SK-N-SH (cell line): ENCODE results near the gene ANKS6. TPM values are rescaled to one million over a fixed set of nuclear protein-coding genes. Genes with fewer than 3 reads are reported as not detected.

Source experiments
- CTCF ChIA-PET: fragments of 300-600, 350-600 bp; formaldehyde crosslinking; extraction: SDS; loops from one replicate; lab custom pipeline; 2021; lab: Yijun Ruan, JAX
- POLR2A ChIA-PET: fragments of 350-600 bp; sonication (Branson Sonifier 250); formaldehyde crosslinking; extraction: SDS; loops from one replicate; lab custom pipeline; 2020; ENCODE audit warnings: antibody characterized with exemption, inconsistent platforms; lab: Yijun Ruan, JAX
- DNase-seq: peaks from one replicate; pipeline ENCODE4 v3.0.0; 2012
- H2AFZ ChIP-seq: fragments of 200-600 bp; sonication (generic); 2 replicates; pipeline ENCODE4 v1.8.1; 2016; ENCODE audit warnings: antibody characterized with exemption, mild to moderate bottlenecking, low read depth
- H3F3A ChIP-seq: fragments of 200-600 bp; sonication (generic); replicated peaks from 2 replicates; pipeline ENCODE3; 2016; ENCODE audit warnings: antibody characterized with exemption, mild to moderate bottlenecking; ENCODE audit not compliant: insufficient read depth
- H3K27ac ChIP-seq, 2 experiments: fragments of 200-500 bp in 1 of 2; fragments of 200-600 bp in 1 of 2; sonication (Bioruptor generic) in 1 of 2; sonication (generic), shearing (Covaris generic) in 1 of 2; 2 replicates each; pipeline versions ENCODE4 v1.5.1 to v1.6.1; 2014 to 2016; ENCODE audit warnings: low read depth in 2 of 2, inconsistent platforms in 1 of 2, low read length in 1 of 2, mild to moderate bottlenecking in 1 of 2, mixed read lengths in 1 of 2
- H3K27me3 ChIP-seq: fragments of 200-600 bp; sonication (generic), shearing (Covaris generic); 2 replicates; pipeline ENCODE4 v1.6.1; 2016; ENCODE audit warnings: mixed run types; ENCODE audit not compliant: insufficient read depth
- H3K36me3 ChIP-seq, 2 experiments: fragments of 200-500 bp in 1 of 2; fragments of 200-600 bp in 1 of 2; sonication (Bioruptor generic) in 1 of 2; sonication (generic) in 1 of 2; replicated peaks in 1 of 2; 2 replicates each; pipeline versions ENCODE3 to v1.5.1; 2014 to 2016; ENCODE audit warnings: low read length in 1 of 2, mild to moderate bottlenecking in 1 of 2; ENCODE audit not compliant: insufficient read depth in 2 of 2, control insufficient read depth in 1 of 2
- H3K4me1 ChIP-seq, 2 experiments: fragments of 200-500 bp in 1 of 2; fragments of 200-600 bp in 1 of 2; sonication (Bioruptor generic) in 1 of 2; sonication (generic), shearing (Covaris generic) in 1 of 2; 2 replicates each; pipeline versions ENCODE4 v1.5.1 to v1.6.1; 2014 to 2016; ENCODE audit warnings: low read depth in 1 of 2, low read length in 1 of 2, mixed run types in 1 of 2; ENCODE audit not compliant: insufficient read depth in 2 of 2, control insufficient read depth in 1 of 2
- H3K4me2 ChIP-seq: fragments of 200-600 bp; sonication (generic), shearing (Covaris generic); 2 replicates; pipeline ENCODE4 v1.6.1; 2017; ENCODE audit warnings: mixed run types
- H3K4me3 ChIP-seq, 2 experiments: fragments of 200-500 bp in 1 of 2; fragments of 200-600 bp in 1 of 2; sonication (Bioruptor generic) in 1 of 2; sonication (generic), shearing (Covaris generic) in 1 of 2; 2 replicates each; pipeline versions ENCODE4 v1.5.1 to v1.8.1; 2014 to 2016; ENCODE audit warnings: low read depth in 2 of 2, inconsistent platforms in 1 of 2, low read length in 1 of 2, mild to moderate bottlenecking in 1 of 2, mixed read lengths in 1 of 2, moderate library complexity in 1 of 2
- H3K79me2 ChIP-seq: fragments of 200-600 bp; sonication (generic); 2 replicates; pipeline ENCODE4 v1.8.1; 2017; ENCODE audit warnings: mild to moderate bottlenecking; ENCODE audit not compliant: insufficient read depth
- H3K9ac ChIP-seq: fragments of 200-600 bp; sonication (generic); 2 replicates; pipeline ENCODE4 v1.6.1; 2017; ENCODE audit warnings: mixed run types
- H3K9me2 ChIP-seq: fragments of 200-600 bp; sonication (generic); 2 replicates; pipeline ENCODE4 v1.6.1; 2017; ENCODE audit warnings: mixed run types
- H3K9me3 ChIP-seq: fragments of 200-600 bp; sonication (generic); 2 replicates; pipeline ENCODE4 v1.6.1; 2017; ENCODE audit warnings: mixed run types, mild to moderate bottlenecking, moderate library complexity
- H4K20me1 ChIP-seq: fragments of 200-600 bp; sonication (generic); 2 replicates; pipeline ENCODE4 v1.6.1; 2017; ENCODE audit warnings: mild to moderate bottlenecking, mixed run types; ENCODE audit not compliant: insufficient read depth
- CHD2 ChIP-seq: fragments of 150-350 bp; IDR thresholded peaks from 2 replicates; pipeline ENCODE4 v1.6.1; 2018; ENCODE audit warnings: low read length; ENCODE audit not compliant: partially characterized antibody
- ELF1 ChIP-seq: IDR thresholded peaks from 2 replicates; pipeline ENCODE4 v1.4.0; 2012
- EZH2phosphoT487 ChIP-seq: fragments of 200-600 bp; sonication (generic); IDR thresholded peaks from 2 replicates; pipeline ENCODE4 v1.6.1; 2017; ENCODE audit warnings: low read depth, mixed run types, mild to moderate bottlenecking, antibody characterized with exemption, moderate library complexity, borderline replicate concordance
- FOXJ3 ChIP-seq: sonication (generic); formaldehyde crosslinking; IDR thresholded peaks from 2 replicates; pipeline ENCODE4 v1.5.1; 2020; ENCODE audit warnings: mild to moderate bottlenecking, missing genetic modification reagents
- FOXM1 ChIP-seq: IDR thresholded peaks from 2 replicates; pipeline ENCODE4 v1.4.0; 2012; ENCODE audit warnings: low read depth, mild to moderate bottlenecking
- GABPA ChIP-seq: IDR thresholded peaks from 2 replicates; pipeline ENCODE4 v1.4.0; 2012; ENCODE audit warnings: low read depth, mild to moderate bottlenecking
- GATA2 ChIP-seq: sonication (generic); formaldehyde crosslinking; IDR thresholded peaks from 2 replicates; pipeline ENCODE4 v1.5.0; 2020; ENCODE audit warnings: mild to moderate bottlenecking, missing genetic modification reagents
- JUND ChIP-seq: IDR thresholded peaks from 2 replicates; pipeline ENCODE4 v1.4.0; 2012
- MXI1 ChIP-seq: IDR thresholded peaks from 2 replicates; pipeline ENCODE4 v1.6.1; 2012; ENCODE audit warnings: mild to moderate bottlenecking, low read depth, low read length, improper control_type of control experiment
- POLR2AphosphoS5 ChIP-seq: IDR thresholded peaks from 2 replicates; pipeline ENCODE4 v1.6.1; 2012; ENCODE audit warnings: low read depth, low read length
- RAD21 ChIP-seq: IDR thresholded peaks from 2 replicates; pipeline ENCODE4 v1.6.1; 2012; ENCODE audit warnings: mild to moderate bottlenecking, low read length
- RXRA ChIP-seq: IDR thresholded peaks from 2 replicates; pipeline ENCODE4 v1.4.0; 2012; ENCODE audit warnings: low read depth, mild to moderate bottlenecking, borderline replicate concordance
- SIN3A ChIP-seq: IDR thresholded peaks from 2 replicates; pipeline ENCODE4 v1.6.1; 2012; ENCODE audit warnings: low read depth, mild to moderate bottlenecking, low read length, moderate library complexity, borderline replicate concordance
- SMC3 ChIP-seq: IDR thresholded peaks from 2 replicates; pipeline ENCODE4 v1.6.1; 2012; ENCODE audit warnings: low read depth, low read length, improper control_type of control experiment
- WGBS: methylation state at CpG from one replicate; pipeline ENCODE4 v1.1.6; 2017; ENCODE audit warnings: low lambda C conversion rate; 5-methylcytosine and 5-hydroxymethylcytosine counted together
- polyA plus RNA-seq, 3 experiments: library from polyadenylated mRNA; depleted of rRNA; stranded (reverse); fragments of >200 nt; gene quantifications; 2 replicates each; pipeline ENCODE4 v1.2.3, GENCODE V29; 2012
- TF ChIP-seq, protein P1 (sequence below): IDR thresholded peaks from 2 replicates; pipeline ENCODE4 v1.4.0; 2012; ENCODE audit warnings: low read depth, borderline replicate concordance

The ANKS6 gene
- polyA plus RNA-seq, 1 of the 3 experiments (the other 2 are of a cell fraction), result 29.3 TPM

DNA sequence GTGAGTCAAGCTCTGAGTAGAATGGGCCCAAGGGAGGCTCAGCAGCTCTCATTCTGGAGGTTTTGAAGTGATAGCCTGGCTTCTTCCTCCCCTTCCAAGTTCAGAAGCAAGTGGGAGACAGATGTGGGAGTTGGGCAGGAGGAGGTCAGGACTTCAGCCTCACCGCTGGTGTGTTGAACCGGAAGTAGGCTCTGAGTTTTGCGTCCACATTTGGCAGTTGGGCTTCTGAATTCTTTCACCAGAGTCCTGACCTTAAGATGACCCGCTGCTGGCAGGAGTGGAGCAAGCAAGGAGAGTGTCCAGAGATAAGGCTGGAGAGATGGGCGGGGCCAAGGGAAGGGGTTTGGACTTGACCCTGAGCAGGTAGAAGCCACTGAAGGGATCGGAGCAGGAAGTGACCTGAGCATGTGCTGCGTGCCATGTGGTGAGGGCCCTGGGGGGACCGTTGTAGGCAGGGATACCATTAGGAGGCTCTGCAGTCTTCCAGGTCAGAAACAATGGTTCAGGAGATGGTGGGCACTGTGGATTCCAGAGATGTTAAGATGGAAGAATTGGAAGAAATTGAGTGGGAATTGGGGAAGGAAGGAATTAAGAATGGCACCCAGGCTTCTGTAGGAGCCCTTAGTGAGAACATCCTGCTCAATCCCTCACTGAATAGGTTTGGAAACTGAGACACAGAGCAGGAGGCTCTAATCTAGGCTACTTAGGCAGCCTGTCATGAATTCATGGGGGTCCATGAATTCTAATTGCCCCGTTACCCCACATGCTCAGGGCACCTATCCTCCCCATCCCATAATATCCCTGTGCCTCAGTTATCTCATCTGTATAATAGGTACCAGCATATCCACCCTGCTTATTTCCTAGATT is 37.0 kb upstream of the ANKS6 start:
- TF ChIP-seq FOXM1 (no peak), POLR2AphosphoS5 (no peak)
- TF ChIP-seq, protein P1, sequence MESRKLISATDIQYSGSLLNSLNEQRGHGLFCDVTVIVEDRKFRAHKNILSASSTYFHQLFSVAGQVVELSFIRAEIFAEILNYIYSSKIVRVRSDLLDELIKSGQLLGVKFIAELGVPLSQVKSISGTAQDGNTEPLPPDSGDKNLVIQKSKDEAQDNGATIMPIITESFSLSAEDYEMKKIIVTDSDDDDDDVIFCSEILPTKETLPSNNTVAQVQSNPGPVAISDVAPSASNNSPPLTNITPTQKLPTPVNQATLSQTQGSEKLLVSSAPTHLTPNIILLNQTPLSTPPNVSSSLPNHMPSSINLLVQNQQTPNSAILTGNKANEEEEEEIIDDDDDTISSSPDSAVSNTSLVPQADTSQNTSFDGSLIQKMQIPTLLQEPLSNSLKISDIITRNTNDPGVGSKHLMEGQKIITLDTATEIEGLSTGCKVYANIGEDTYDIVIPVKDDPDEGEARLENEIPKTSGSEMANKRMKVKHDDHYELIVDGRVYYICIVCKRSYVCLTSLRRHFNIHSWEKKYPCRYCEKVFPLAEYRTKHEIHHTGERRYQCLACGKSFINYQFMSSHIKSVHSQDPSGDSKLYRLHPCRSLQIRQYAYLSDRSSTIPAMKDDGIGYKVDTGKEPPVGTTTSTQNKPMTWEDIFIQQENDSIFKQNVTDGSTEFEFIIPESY, result no peak
- no peak overlapping the region for H3K4me3 ChIP-seq
- H4K20me1 ChIP-seq, result no peaks in the 10 kb centered on the region
- H3K79me2 ChIP-seq, result no peaks in the 10 kb centered on the region
- WGBS, result 88% methylated on average over 8 of the region's 9 CpGs
- H3K27ac ChIP-seq, result no peak overlapping the region
- H3F3A ChIP-seq, result no peaks in the 10 kb centered on the region
- no peak overlapping the region for H3K9ac ChIP-seq
- no peaks in the 10 kb centered on the region for H3K36me3 ChIP-seq
- H3K9me2 ChIP-seq, result no peaks in the 10 kb centered on the region
- no peak for DNase-seq
- H3K27me3 ChIP-seq, result no peaks in the 10 kb centered on the region
- ChIA-PET CTCF (no interaction called here), POLR2A (no interaction called here)
- no peaks in the 10 kb centered on the region for H3K4me1 ChIP-seq
- H3K9me3 ChIP-seq, result no peaks in the 10 kb centered on the region
- H3K4me2 ChIP-seq, result no peak overlapping the region
- no peak overlapping the region for H2AFZ ChIP-seq

DNA sequence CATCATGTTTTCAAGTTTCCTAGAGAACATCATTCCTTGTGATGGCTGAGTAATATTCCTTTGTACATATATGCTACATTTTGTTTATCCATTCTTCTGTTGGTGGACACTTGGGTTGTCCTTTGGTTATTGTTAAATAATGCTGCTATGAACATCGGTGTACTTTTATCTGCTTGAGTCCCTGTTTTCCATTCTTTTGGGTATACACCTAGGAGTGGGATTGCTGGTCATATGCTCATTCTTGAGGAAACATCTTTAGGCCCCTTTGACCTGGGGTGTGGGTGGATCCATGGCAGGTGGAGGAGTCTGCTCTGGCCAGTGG is 36.4 kb upstream of the ANKS6 start:
- Histone ChIP-seq H3K36me3 (no peaks in the 10 kb centered on the region), H2AFZ (no peak overlapping the region), H3K79me2 (no peaks in the 10 kb centered on the region), H3K9ac (no peak overlapping the region), H3K9me2 (no peaks in the 10 kb centered on the region), H4K20me1 (no peaks in the 10 kb centered on the region), H3F3A (no peaks in the 10 kb centered on the region), H3K27ac (no peak overlapping the region), H3K27me3 (no peaks in the 10 kb centered on the region), H3K4me1 (no peaks in the 10 kb centered on the region), H3K9me3 (no peaks in the 10 kb centered on the region), H3K4me2 (no peak overlapping the region), H3K4me3 (no peak overlapping the region)
- 89% methylated on average over 1 of the region's 1 CpG for WGBS
- DNase-seq, result no peak
- ChIA-PET POLR2A (no interaction called here), CTCF (no interaction called here)
- no peak for TF ChIP-seq FOXJ3
- TF ChIP-seq RXRA, result no peak
- TF ChIP-seq MXI1, result no peak
- TF ChIP-seq EZH2phosphoT487, result no peak
- TF ChIP-seq GATA2 (CRISPR knock-in tag), result no peak
- no peak for TF ChIP-seq SIN3A
- TF ChIP-seq JUND, result no peak
- TF ChIP-seq GABPA, result no peak
- no peak for TF ChIP-seq SMC3
- TF ChIP-seq, protein P1, result no peak
- no peak for TF ChIP-seq CHD2
- TF ChIP-seq RAD21, result no peak
- TF ChIP-seq ELF1, result no peak
